ENCODE results near the gene APMAP. TPM values are rescaled to one million over a fixed set of nuclear protein-coding genes. Genes with fewer than 3 reads are reported as not detected.
"Not testable (repeated sequence)": the region's sequence is repeated elsewhere in the genome, so short reads cannot be mapped to it uniquely, and the experiment has no call there.

APMAP gene
- total RNA-seq, 1 donor from 2014 or later, result 26.8 TPM

- DNase-seq (ENCODE audit: missing footprints) (no peak), ATAC-seq (peak; percentile 14)
- intact Hi-C loops (cut with DNase I), result no loop called here
Observed at GRCh38 chr20:24950128-24950835, 42.3 kb downstream of the APMAP start.

- no peak for DNase-seq (ENCODE audit: missing footprints)
- intact Hi-C loops (cut with DNase I), result no loop called here
- ATAC-seq, result peak; percentile 9
Observed at GRCh38 chr20:24949756-24950127, 42.8 kb downstream of the APMAP start.

GRCh38 chr20:24948939-24949679 lies 43.4 kb downstream of the APMAP start, which contains the start of gene CST7:
Gene CST7, plus strand, starts transcription at chr20:24949269. Its CDS starts 237 bp downstream, at chr20:24949506.
- intact Hi-C loops (cut with DNase I), result no loop called here
- DNase-seq (ENCODE audit: missing footprints) (no peak), ATAC-seq (peak; percentile 53)

- DNase-seq (ENCODE audit: missing footprints); intact Hi-C loops (cut with DNase I); ATAC-seq: not testable (repeated sequence)
Observed at GRCh38 chr20:24948396-24948938, 44.1 kb downstream of the APMAP start.

GRCh38 chr20:24946376-24946775 lies 46.2 kb downstream of the APMAP start:
- DNase-seq (ENCODE audit: missing footprints); intact Hi-C loops (cut with DNase I); ATAC-seq: not testable (repeated sequence)

GRCh38 chr20:24943731-24944130 lies 48.8 kb downstream of the APMAP start:
- no peak for ATAC-seq
- no peak for DNase-seq (ENCODE audit: missing footprints)
- intact Hi-C loops (cut with DNase I), result no loop called here

GRCh38 chr20:24943196-24943595 lies 49.4 kb downstream of the APMAP start:
- intact Hi-C loops (cut with DNase I), result no loop called here
- no peak for DNase-seq (ENCODE audit: missing footprints)

GRCh38 chr20:24942679-24943078 lies 49.9 kb downstream of the APMAP start:
- intact Hi-C loops (cut with DNase I), result no loop called here
- DNase-seq (ENCODE audit: missing footprints) (no peak), ATAC-seq (no peak)

More at GRCh38 chr20:24943196-24943595, 49.4 kb downstream of the APMAP start:
- no peak for ATAC-seq

- intact Hi-C loops (cut with DNase I), result no loop called here
- no peak for DNase-seq (ENCODE audit: missing footprints)
- no peak for ATAC-seq
Observed at GRCh38 chr20:24939036-24939435, 53.5 kb downstream of the APMAP start.

GRCh38 chr20:24938498-24938897 lies 54.1 kb downstream of the APMAP start:
- no peak for ATAC-seq
- no peak for DNase-seq (ENCODE audit: missing footprints)
- intact Hi-C loops (cut with DNase I), result no loop called here

- no peak for ATAC-seq
- intact Hi-C loops (cut with DNase I), result no loop called here
- DNase-seq (ENCODE audit: missing footprints), result no peak
Observed at GRCh38 chr20:24937579-24937978, 55.0 kb downstream of the APMAP start.

- intact Hi-C loops (cut with DNase I), result no loop called here
- ATAC-seq (no peak), DNase-seq (ENCODE audit: missing footprints) (no peak)
Observed at GRCh38 chr20:24936526-24937407, 55.8 kb downstream of the APMAP start.

- ATAC-seq (no peak), DNase-seq (ENCODE audit: missing footprints) (no peak)
- intact Hi-C loops (cut with DNase I), result no loop called here
Observed at GRCh38 chr20:24935766-24936525, 56.6 kb downstream of the APMAP start.

GRCh38 chr20:24935140-24935539 lies 57.4 kb downstream of the APMAP start:
- no peak for ATAC-seq
- intact Hi-C loops (cut with DNase I), result no loop called here
- DNase-seq (ENCODE audit: missing footprints), result no peak

GRCh38 chr20:24934716-24935115 lies 57.8 kb downstream of the APMAP start:
- ATAC-seq (no peak), DNase-seq (ENCODE audit: missing footprints) (no peak)
- intact Hi-C loops (cut with DNase I), result no loop called here

- DNase-seq (ENCODE audit: missing footprints) (no peak), ATAC-seq (no peak)
- intact Hi-C loops (cut with DNase I), result no loop called here
Observed at GRCh38 chr20:24934101-24934661, 58.4 kb downstream of the APMAP start.

- intact Hi-C loops (cut with DNase I), result no loop called here
- DNase-seq (ENCODE audit: missing footprints) (no peak), ATAC-seq (no peak)
Observed at GRCh38 chr20:24933266-24933908, 59.2 kb downstream of the APMAP start.
